GM06990 (cell line): ENCODE data around the gene ZNF581.

ENCODE experiments used
- DNase-seq: peaks from one replicate; pipeline ENCODE4 v3.0.0-alpha.2; 2011; ENCODE audit not compliant: insufficient read length; ENCODE audit errors: extremely low read depth
- H3K27me3 ChIP-seq: replicated peaks from 2 replicates; pipeline ENCODE4 v1.6.0; 2011; ENCODE audit warnings: low read length; ENCODE audit not compliant: control insufficient read depth, insufficient read depth
- H3K36me3 ChIP-seq: 2 replicates; pipeline ENCODE4 v1.5.1; 2011; ENCODE audit warnings: low read length; ENCODE audit not compliant: control insufficient read depth, insufficient read depth
- H3K4me3 ChIP-seq: replicated peaks from 2 replicates; pipeline ENCODE4 v1.5.1; 2011; ENCODE audit warnings: low read depth, mild to moderate bottlenecking, control low read depth, low read length
- CTCF ChIP-seq: IDR thresholded peaks from 2 replicates; pipeline ENCODE4 v1.5.1; 2011; ENCODE audit warnings: low read length, control low read depth, mild to moderate bottlenecking, inconsistent platforms; ENCODE audit not compliant: insufficient read depth, poor library complexity, severe bottlenecking

The ZNF581 gene

GRCh38 chr19:55658846-55659459 lies 15.5 kb downstream of the ZNF581 start:
- H3K4me3 ChIP-seq: peak overlapping the region; percentile 77
- H3K27me3 ChIP-seq: no peaks in the 10 kb centered on the region
- H3K36me3 ChIP-seq: peaks cover 41% of the 10 kb centered on the region
- no peak for DNase-seq
- no peak for TF ChIP-seq CTCF

GRCh38 chr19:55659822-55660221 lies 16.4 kb downstream of the ZNF581 start:
- Histone ChIP-seq H3K27me3 (no peaks in the 10 kb centered on the region), H3K4me3 (no peak overlapping the region), H3K36me3 (peaks cover 48% of the 10 kb centered on the region)
- TF ChIP-seq CTCF: no peak
- DNase-seq: no peak

GRCh38 chr19:55660404-55660803 lies 17.0 kb downstream of the ZNF581 start:
- TF ChIP-seq CTCF: no peak
- Histone ChIP-seq H3K4me3 (no peak overlapping the region), H3K27me3 (no peaks in the 10 kb centered on the region), H3K36me3 (peaks cover 50% of the 10 kb centered on the region)
- DNase-seq: no peak

- no peaks in the 10 kb centered on the region for H3K27me3 ChIP-seq
- no peak for TF ChIP-seq CTCF
- DNase-seq: no peak
- H3K4me3 ChIP-seq: no peak overlapping the region
- peaks cover 53% of the 10 kb centered on the region for H3K36me3 ChIP-seq
Observed at GRCh38 chr19:55660991-55661390, 17.5 kb downstream of the ZNF581 start.

- no peak for DNase-seq
- H3K36me3 ChIP-seq: peaks cover 61% of the 10 kb centered on the region
- no peak for TF ChIP-seq CTCF
- H3K4me3 ChIP-seq: no peak overlapping the region
- no peaks in the 10 kb centered on the region for H3K27me3 ChIP-seq
Observed at GRCh38 chr19:55661826-55662225, 18.4 kb downstream of the ZNF581 start.

GRCh38 chr19:55663846-55664536 lies 20.5 kb downstream of the ZNF581 start:
- Histone ChIP-seq H3K27me3 (no peaks in the 10 kb centered on the region), H3K36me3 (peaks cover 71% of the 10 kb centered on the region), H3K4me3 (no peak overlapping the region)
- no peak for DNase-seq
- TF ChIP-seq CTCF: no peak
